NCI-H1092 (cell line): ENCODE results near the gene CPNE4.
"Not testable (repeated sequence)": the region's sequence is repeated elsewhere in the genome, so short reads cannot be mapped to it uniquely, and the experiment has no call there.

Experiments used
- DNase-seq: peaks from one replicate; lab custom pipeline; 2025; lab: John Stamatoyannopoulos, UW

CPNE4 gene

GRCh38 chr3:132016061-132017041 lies 18.5 kb downstream of the CPNE4 start:
- no peak for DNase-seq

GRCh38 chr3:132014105-132014504 lies 20.7 kb downstream of the CPNE4 start:
- no peak for DNase-seq

- DNase-seq, result no peak
Measured at GRCh38 chr3:132009241-132009640, 25.6 kb downstream of the CPNE4 start.

GRCh38 chr3:132008837-132009236 lies 26.0 kb downstream of the CPNE4 start:
- no peak for DNase-seq

GRCh38 chr3:132007617-132008016 lies 27.2 kb downstream of the CPNE4 start:
- no peak for DNase-seq

GRCh38 chr3:132006605-132007204 lies 28.1 kb downstream of the CPNE4 start:
- DNase-seq, result no peak

GRCh38 chr3:132004571-132004970 lies 30.2 kb downstream of the CPNE4 start:
- no peak for DNase-seq

- no peak for DNase-seq
Measured at GRCh38 chr3:132003685-132004084, 31.1 kb downstream of the CPNE4 start.

GRCh38 chr3:132001999-132002398 lies 32.8 kb downstream of the CPNE4 start:
- no peak for DNase-seq

GRCh38 chr3:132001036-132001435 lies 33.8 kb downstream of the CPNE4 start:
- no peak for DNase-seq

GRCh38 chr3:131998027-131998426 lies 36.8 kb downstream of the CPNE4 start:
- no peak for DNase-seq

- no peak for DNase-seq
Measured at GRCh38 chr3:131995891-131996290, 38.9 kb downstream of the CPNE4 start.

- no peak for DNase-seq
Measured at GRCh38 chr3:131989318-131989717, 45.5 kb downstream of the CPNE4 start.

GRCh38 chr3:131988209-131988608 lies 46.6 kb downstream of the CPNE4 start:
- DNase-seq, result no peak

GRCh38 chr3:131983689-131984088 lies 51.1 kb downstream of the CPNE4 start:
- no peak for DNase-seq

GRCh38 chr3:131981323-131981722 lies 53.5 kb downstream of the CPNE4 start:
- no peak for DNase-seq

GRCh38 chr3:131976448-131976847 lies 58.4 kb downstream of the CPNE4 start:
- DNase-seq, result no peak

- no peak for DNase-seq
Measured at GRCh38 chr3:131975047-131975446, 59.8 kb downstream of the CPNE4 start.

- no peak for DNase-seq
Measured at GRCh38 chr3:131973731-131974130, 61.1 kb downstream of the CPNE4 start.

GRCh38 chr3:131972550-131972949 lies 62.3 kb downstream of the CPNE4 start:
- no peak for DNase-seq

- DNase-seq, result no peak
Measured at GRCh38 chr3:131972091-131972490, 62.7 kb downstream of the CPNE4 start.

GRCh38 chr3:131963442-131963841 lies 71.4 kb downstream of the CPNE4 start:
- DNase-seq, result not testable (repeated sequence)

GRCh38 chr3:131962982-131963381 lies 71.8 kb downstream of the CPNE4 start:
- no peak for DNase-seq
